Brain pericyte (primary cell): ENCODE data around the gene PCGF3.
"Not testable (repeated sequence)": the region's sequence is repeated elsewhere in the genome, so short reads cannot be mapped to it uniquely, and the experiment has no call there.

Source experiments
- DNase-seq: peaks from one replicate; pipeline ENCODE4 v3.0.0-alpha.2; 2012; ENCODE audit warnings: low read depth, low spot score

PCGF3 gene

GRCh38 chr4:762211-763190 is 56.9 kb downstream of the PCGF3 start:
- DNase-seq = no peak

DNA sequence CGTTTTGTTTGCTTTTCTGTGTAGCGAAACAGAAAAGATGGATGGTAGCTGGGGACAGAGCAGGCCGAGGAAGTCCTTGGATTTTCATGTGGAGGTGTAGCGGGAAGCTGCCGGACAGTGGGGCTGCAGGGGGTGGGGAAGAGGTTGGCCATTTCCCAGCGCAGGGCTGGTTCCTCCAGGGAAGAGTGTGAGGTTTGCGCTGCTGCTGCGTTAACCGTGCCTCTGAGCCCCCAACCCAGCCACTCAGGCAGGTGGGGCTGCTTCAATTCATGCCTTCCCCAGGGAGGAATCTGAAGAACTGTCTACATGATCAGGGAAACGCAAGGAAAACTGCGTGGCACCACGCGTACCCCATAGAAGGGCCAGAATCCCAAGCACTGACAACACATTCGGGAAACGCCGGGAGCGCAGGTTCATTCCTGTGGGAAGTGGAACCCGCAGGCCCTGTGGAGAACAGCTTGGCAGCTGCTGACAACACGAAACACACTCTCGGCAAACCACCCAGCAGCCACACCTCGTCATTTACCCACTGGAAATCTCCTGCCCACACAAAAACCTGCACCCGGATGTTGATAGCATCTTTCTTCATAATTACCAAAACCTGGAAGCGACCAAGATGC is 57.7 kb downstream of the PCGF3 start:
- no peak for DNase-seq

- DNase-seq = no peak
Observed at GRCh38 chr4:763922-764321, 58.3 kb downstream of the PCGF3 start.

DNA sequence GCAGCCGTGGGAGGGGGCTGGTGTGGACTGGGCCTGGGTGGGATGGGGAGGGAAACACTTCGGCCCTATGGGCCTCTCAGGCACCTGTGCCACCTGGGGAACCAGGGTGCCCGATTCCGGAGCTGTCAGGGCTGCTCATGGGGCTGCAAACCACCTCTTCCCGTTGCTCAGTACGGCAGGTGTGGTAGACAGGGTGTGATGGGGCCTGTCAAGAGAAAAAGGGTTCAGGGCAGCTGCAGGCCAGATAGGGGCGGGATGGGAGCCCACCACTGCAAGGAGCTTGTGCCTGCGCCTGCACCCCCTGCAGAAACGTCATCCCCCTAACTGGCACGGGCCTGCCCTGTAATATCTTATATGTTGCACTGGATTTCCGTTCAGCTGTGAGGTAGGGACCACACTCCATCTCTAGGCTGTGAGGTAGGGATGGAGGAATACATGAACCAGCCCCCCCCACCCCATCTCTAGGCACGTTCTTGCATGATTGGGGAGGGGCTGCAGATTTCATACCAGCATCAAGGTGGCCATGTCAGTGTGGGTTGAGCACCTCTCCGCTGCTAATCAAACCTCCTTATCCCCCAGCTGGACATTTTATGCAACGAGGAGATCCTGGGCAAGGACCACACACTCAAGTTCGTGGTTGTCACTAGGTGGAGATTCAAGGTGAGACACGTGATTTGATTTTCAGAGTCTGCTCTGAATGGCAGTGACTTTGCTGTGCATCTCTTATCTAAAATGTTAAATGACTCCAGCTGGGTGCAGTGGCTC is 59.0 kb downstream of the PCGF3 start:
- no peak for DNase-seq

DNA sequence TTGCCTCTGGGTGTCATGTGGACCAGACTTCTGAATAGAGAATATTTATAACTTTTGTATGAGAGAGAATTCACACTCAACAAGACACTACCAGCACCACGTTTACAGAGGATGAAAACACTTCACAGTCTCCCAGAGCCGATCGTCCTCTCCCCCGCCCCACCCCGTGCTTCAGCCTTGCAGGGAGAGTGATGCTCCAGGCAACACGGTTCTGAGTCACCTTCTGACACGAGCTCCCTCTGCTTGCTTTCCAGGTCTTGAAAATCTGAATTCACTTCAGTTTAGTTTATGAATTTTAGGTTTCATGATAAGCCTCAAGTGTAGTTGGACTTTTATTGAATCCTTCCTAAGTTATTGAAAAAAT is 60.5 kb downstream of the PCGF3 start:
- DNase-seq = no peak

GRCh38 chr4:766559-767283 is 61.1 kb downstream of the PCGF3 start:
- DNase-seq = no peak

GRCh38 chr4:768076-768475 is 62.4 kb downstream of the PCGF3 start:
- DNase-seq = no peak

DNA sequence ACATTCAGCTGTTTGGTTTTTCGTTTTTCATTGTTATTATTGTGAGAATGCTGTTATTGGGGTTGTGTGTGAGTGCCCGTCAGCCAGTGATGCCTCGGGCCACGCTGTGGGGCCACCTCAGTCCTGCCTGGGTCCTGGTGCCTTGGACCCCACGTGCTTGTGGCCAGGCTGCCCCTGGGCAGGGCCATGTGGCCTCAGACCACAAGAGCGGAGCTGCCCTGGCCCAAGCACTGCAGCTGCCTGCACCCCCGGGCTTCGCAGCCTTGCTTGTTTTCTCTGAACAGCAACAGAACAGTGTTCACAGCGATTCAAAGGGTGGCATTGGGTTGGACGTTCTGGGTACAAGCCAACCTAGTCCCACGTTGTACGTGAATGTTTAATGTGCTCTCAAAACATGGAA is 63.4 kb downstream of the PCGF3 start:
- DNase-seq = no peak

DNA sequence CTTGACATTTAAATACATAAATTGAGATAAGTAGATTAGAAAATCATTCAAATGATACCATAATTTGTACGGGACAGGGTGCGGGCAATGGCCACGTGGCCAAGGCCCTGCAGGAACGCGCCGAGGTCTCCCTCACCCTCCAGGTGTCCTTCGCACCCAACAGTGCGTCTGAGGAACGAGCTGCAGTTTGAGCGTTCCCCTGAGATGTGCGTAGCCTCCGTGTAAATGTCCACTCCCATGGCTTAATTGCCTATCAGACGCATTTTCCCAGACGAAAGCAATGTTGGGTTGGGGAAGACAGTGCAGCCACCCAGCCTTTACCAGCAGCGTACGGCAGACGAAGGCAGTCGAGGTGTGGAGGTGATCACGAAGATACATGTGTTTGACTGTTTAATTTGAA is 63.9 kb downstream of the PCGF3 start:
- DNase-seq = no peak

DNA sequence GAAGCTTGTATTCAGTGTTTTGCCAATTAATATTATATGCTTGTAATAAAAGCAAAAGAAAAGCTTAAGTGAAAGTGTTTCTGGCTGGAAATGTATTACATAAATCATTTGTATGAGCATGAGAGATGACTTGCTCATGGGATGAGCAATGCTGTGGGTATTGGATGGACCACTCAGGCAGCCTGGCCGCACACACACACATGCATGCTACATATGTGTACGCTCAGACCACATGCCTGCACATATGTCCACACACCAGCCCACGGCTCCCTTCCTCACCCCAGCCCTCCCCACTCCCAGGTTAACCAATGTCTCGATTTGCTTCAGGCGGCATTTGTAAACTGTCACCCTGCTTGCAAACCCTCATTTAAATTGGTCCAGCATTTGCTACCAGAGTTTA is 64.4 kb downstream of the PCGF3 start:
- DNase-seq = no peak

- no peak for DNase-seq
Observed at GRCh38 chr4:771464-771863, 65.8 kb downstream of the PCGF3 start.

GRCh38 chr4:772118-772517 is 66.5 kb downstream of the PCGF3 start:
- no peak for DNase-seq

DNA sequence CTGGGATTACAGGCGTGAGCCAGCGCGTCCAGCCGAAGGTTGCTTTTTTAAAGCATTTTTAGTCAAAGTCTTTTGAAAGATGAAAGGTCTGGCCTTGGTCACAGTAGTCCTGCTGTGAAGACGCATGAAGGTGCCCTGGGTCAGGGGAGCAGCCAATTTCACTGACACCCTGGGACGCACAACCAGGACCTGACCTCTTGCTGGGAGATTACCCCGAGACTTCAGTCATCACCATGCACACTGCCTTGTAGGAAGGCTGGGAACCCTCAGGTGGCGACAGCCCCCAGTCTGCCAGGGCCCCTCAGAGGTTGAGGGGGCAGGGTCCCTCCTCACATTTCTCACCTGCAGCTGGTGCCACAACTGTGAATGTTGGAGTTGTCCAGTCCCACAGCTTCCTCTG is 67.1 kb downstream of the PCGF3 start:
- no peak for DNase-seq

GRCh38 chr4:773214-773613 is 67.6 kb downstream of the PCGF3 start:
- DNase-seq = no peak

- DNase-seq = not testable (repeated sequence)
Observed at GRCh38 chr4:774419-775092, 68.9 kb downstream of the PCGF3 start.

DNA sequence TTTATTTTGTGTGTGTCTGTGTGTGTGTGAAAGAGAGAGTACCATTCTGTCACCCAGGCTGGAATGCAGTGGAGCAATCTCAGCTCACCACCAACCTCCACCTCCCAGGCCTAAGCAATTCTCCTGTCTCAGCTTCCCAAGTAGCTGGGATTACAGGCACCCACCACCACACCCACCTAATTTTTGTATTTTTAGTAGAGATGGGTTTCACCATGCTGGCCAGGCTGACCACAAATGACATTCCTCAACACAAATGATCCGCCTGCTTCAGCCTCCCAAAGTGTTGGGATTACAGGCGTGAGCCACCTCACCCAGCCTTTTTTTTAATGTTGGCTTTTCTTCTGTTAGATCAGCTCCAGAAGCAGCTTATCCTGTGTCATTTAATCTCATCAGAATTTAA is 69.9 kb downstream of the PCGF3 start:
- not testable (repeated sequence) for DNase-seq

DNA sequence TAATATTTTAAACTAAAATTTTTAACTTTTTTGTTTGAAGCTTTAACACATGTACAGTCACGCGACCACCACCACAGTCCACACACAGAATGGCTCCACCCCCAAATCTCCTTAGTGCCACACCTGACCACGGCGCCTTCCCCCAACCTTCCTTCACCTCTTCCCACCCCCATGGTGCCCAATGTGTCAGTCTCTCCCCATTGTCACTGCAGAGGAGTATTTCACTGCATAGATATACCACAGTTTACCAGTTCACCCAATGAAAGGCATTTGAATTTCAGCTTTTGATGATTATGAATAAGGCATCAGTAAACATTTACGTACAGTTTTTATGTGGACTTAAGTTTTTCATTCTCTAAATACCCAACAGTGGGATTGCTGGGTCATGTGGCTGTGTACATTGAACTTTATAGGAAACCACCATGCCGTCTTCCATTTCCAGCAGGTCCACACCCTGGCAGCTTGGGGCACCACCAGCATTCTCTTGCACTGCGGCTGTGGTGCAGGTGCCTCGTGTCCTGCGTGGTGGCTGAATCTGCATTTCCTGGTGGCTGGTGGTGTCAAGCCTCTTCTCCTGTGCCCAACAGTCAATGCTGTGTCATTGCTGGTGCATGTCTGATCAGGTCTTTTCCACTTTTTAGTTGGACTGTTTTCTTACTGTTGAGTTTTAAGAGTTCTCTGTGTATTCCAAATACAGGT is 71.3 kb downstream of the PCGF3 start:
- no peak for DNase-seq

GRCh38 chr4:777520-778262 is 72.1 kb downstream of the PCGF3 start:
- DNase-seq = no peak

- no peak for DNase-seq
Observed at GRCh38 chr4:779555-779954, 73.9 kb downstream of the PCGF3 start.

GRCh38 chr4:780255-780654 is 74.6 kb downstream of the PCGF3 start:
- DNase-seq = not testable (repeated sequence)
